Activated CD4-positive, alpha-beta T cell treated with anti-CD3 and anti-CD28 coated beads, Interleukin-10, Interleukin-2, amounts not matched to agents 100 ng/mL and 50 ng/mL, durations not matched to agents 16 hours and 8 hours (primary cell): Measurements from ENCODE around the gene EGFL7.

Experiments
- DNase-seq: peaks from one replicate; pipeline ENCODE4 v3.0.0-alpha.2; 2020

The EGFL7 gene

DNA sequence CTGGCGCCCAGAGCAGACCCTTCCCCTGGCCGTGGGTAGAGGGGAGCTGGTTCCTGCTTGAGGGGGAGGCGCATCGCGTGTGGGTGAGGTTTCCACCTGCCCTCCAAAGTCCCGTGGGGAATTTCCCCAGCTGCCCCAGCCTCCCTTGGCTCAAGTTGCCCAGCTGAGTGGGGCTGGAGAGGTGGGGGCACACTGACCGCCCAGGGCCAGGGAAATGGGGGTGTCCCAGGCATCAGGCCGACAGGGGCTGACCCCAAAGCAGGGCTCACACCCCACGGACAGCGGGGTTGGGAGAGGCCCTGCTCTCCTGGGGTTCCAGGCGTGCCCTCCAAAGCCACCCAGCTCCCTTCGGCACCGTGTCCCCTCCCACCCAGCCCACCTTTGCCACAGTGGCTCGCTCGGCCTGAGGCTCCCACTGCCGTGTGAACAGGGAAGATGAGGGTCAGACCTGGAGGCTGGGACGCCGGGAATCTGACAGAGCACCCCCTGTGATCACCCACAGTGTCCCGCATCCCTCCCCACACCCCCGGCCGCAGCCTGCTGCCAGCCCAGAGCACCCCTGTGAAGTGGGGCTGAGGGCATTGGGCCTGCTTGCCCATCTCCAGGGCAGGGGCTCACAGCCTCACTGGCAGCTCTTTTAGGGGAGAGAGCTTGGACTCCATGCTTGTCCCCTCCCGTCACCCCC, 933 bp upstream of the EGFL7 start:
- DNase-seq = no peak

- DNase-seq = no peak
Observed at GRCh38 chr9:136662326-136662655, 425 bp upstream of the EGFL7 start.

GRCh38 chr9:136664000-136664915, 1.5 kb downstream of the EGFL7 start:
- no peak for DNase-seq

DNA sequence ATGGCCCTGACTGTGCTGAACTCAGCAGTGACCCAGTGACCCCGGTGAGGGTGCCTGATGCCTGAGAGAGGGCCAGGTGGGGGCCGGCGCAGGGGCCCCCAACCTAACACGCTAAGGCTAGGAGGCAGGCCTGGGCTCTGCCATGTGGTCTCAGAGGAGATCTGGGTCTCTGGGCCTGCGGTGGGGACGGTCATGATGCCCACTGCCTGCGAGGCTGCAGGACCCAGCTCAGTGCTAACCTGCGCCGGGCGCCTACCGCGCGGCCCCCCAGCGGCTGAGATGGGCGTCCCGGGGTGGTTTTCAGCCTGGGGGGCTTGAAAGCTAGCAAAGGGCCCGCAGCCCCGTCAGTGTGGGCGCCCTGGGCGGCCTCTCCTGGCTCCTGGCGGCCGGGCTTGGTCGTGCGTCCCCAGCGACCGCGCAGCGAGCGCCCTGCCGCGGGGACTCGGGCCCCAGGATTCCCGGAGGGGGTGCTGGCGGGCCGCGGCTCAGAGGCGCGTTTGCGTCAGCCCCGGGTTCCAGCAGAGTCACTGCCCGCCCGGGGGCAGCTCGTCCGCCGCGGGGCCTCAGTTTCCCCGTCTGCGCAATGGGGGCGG, 2.5 kb downstream of the EGFL7 start:
- DNase-seq = no peak

DNA sequence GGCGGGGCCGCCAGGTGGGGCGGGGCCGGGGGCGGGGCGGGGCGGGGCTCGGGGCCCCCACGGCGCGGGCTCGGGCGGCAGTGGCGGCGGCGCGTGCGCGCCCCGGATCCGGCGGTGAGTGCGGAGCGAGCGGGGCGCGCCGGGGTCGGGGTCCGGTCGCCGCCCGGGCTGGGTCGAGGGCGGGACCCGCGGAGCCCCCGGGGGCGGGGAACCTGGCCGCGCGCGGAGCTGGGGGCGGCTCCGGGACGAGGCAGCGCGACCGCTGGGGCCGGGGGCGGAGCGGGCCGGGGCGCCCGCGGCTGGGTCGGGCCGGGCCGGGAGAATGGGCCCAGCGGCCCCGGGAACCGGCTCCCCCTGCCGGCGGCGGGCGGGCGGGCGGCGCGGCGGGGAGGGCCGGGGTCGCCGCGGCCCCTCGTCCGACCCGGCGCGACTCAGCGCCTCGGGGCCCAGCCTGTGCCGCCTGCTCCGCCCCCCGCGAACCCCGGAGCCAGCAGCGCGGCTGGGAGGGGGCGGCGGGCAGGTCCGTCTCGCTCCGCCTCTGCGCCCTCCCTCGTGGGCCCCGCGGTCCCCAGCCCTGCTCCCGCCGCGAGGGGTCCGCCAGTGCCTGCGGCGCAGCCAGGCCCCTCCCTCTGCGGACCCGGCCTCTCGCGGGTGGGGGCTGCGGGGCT, 3.1 kb downstream of the EGFL7 start:
- peak; percentile 32 for DNase-seq

DNA sequence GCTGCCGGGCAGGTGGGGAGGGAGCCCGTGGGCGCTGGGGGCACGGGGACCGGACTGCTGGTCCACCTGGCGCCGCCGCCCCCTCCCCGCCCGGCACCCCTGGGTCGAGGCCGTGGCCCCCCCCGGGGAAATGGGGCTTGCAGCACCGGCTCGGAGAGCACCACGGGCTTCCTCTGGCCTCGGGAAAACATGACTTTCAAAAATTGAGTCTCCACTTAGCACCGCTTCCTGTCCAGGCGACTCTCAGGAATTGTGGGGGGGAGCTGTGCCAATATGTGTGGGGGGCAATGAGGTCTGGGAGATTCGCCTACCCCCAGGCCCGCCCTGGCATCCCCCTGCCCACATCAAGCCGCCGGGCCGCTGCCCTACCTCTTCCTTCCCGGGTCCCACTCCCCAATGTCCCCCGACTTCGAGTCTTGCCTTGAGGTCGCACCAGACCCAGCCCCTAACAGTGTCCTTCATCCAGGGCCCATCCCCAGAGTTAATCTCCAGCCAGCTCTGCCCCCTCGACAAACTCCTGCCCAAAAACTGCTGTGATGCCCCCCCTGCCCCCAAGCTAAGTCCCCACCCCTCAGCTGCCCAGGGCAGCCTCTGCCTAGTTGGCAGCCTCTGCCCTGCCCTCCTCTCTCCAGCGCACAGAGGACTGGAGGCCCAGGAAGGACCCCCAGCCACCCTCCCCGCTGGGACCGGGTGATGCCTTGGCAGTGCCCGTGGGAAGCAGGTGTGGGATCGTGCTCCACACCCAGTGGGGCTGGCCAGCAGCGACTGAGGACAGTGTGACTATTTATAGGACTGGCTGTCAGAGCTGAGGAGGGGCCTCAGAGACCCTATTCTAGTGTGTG, 3.9 kb downstream of the EGFL7 start:
- no peak for DNase-seq

DNA sequence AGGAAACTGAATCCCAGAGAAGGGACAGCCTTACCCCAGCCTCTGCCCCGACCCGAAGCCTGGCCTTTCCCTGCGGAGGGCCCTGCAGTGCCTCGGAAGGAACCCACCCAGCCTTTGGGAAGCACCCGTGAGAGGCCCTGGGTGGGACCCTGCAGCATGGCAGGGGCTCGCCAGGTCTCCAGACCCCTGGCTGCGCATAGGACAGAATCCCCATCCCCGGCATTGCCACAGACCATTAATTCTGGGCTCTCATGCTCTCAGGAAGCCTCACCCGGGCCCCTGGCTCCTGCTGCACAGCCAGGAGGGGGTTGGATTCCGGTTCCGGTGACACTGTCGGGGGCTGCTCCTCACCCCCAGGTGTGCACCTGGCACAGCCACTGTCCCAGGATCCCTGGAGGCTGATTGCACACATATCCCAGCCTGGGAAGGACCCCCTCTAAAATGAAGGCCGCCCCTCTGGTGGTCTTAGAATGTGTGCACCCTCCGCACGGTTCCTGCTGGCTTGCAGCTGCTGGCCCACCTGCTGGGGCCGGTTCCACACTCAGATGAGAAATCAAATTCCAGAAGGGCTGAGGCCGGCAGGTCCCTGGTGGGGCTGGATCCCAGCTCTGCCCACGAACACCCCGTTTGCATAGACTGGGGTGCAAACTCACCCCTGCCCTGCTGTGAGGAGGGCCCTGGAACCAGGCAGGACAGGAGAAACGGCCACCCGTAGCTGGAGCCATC, 4.7 kb downstream of the EGFL7 start:
- DNase-seq = no peak

GRCh38 chr9:136667940-136668760, 5.4 kb downstream of the EGFL7 start:
- DNase-seq = no peak

- DNase-seq = no peak
Observed at GRCh38 chr9:136668983-136669790, 6.5 kb downstream of the EGFL7 start.

DNA sequence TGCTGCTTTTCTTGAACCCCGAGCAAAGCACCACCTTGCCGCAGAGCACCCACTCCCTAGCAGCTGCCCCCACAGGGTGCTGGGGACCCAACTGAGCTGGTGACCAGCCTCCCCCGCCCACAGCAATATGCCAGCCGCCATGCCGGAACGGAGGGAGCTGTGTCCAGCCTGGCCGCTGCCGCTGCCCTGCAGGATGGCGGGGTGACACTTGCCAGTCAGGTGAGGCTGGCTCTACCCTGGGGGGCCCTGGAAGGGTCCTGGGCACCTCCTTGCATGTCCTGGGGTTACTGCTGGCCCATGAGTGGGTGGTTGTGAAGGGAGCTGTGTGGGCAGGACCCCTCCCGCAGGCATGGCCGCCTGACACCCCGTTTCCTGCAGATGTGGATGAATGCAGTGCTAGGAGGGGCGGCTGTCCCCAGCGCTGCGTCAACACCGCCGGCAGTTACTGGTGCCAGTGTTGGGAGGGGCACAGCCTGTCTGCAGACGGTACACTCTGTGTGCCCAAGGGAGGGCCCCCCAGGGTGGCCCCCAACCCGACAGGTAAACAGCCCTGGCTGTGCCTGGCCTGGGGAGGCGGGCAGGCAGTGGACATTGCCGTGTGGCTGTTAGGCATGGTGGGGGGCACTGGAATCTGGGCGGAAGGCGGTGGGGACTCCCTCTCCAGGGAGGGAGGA, 7.2 kb downstream of the EGFL7 start:
- no peak for DNase-seq

GRCh38 chr9:136670576-136671253, 8.0 kb downstream of the EGFL7 start:
- DNase-seq = no peak

DNA sequence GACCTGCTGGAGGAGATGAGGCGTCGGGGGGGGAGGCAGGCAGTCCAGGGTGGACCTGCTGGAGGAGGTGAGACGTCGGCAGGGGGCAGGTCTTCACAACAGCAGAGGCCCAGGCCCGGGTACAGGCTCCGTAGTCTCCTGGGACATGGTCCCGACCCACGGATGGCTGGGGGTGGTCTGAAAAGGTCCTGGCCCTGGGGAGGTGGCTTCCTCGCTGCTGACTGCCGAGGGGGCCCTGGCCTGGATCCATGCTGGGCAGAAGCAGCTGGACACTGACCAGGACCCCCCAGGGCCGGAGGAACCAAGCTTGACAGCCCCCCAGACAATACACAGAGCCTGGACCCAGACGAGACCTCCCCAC, 8.5 kb downstream of the EGFL7 start:
- no peak for DNase-seq

- DNase-seq = peak; percentile 44
Observed at GRCh38 chr9:136671646-136672430, 9.1 kb downstream of the EGFL7 start.

DNA sequence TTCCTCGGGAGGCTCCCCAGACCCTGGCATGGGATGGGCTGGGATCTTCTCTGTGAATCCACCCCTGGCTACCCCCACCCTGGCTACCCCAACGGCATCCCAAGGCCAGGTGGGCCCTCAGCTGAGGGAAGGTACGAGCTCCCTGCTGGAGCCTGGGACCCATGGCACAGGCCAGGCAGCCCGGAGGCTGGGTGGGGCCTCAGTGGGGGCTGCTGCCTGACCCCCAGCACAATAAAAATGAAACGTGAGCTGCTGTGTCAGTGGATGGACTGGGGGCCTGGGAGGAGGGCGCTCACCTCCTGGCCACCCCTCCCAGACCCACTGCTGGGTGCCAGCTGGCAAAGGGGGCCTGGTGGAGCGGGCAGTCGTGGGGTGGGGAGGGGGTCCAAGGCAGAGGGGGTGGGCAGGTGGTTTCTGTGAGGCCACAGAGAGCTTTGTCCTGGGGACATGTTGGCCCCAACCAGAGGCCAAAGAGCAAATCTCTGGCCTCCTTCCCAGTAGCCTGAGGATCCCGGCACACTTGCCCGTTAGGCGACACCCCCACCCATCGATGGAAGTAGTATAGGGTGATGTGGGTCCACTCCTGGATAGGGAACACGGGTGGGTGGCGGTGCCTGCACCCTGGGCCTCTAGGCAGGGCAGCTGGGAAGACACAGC, 9.8 kb downstream of the EGFL7 start:
- no peak for DNase-seq

DNA sequence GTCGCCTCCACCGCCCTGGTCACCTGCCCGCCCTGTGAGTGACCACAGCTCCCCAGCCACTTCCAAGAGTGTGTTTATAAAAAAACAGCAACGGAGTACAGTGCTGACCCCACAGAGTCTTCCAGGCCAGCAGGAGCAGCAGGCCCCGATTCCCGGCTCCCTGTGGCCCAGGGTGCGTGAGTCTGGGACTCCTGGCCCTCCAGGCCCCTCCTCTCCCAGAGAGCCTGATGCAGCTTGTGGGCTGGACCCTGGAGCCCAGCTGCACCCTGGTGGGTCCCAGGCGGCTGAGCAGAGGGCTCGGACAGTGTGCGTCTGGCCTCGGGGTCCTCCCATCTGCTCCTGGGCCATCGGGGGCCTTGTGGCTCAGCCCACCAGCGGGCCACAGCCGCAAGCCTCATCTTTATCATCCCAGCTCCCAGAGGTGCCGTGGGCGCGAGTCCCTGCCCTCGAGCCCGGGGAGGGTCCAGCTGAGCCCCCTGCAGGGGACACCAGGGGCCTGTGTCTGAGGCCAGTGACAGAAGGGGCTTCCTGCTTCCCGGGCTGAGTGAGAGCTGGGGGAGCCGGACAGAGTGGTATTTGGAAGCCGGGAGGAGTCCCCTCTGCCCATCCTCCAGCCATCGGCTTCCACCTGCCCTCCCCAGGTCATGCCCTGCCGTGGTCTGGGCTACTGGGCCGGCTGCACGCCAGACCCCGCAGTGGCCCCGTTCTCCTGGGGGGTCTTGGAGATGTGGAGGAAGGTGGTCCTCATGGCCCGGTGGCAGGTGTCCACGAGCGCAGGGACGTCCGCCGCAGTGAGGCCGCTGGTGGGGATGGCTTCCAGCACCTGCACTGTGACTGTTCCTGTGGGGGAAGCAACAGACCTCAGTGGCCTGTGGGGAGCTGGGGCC, 10.6 kb downstream of the EGFL7 start:
- no peak for DNase-seq
